GM19238 (cell line): Measurements from ENCODE around the gene TRPM4.
"Not testable (repeated sequence)": the region's sequence is repeated elsewhere in the genome, so short reads cannot be mapped to it uniquely, and the experiment has no call there.

Source experiments
- DNase-seq: peaks from one replicate; pipeline ENCODE4 v3.0.0; 2011; ENCODE audit warnings: low spot score; ENCODE audit not compliant: insufficient read length

TRPM4 gene

DNA sequence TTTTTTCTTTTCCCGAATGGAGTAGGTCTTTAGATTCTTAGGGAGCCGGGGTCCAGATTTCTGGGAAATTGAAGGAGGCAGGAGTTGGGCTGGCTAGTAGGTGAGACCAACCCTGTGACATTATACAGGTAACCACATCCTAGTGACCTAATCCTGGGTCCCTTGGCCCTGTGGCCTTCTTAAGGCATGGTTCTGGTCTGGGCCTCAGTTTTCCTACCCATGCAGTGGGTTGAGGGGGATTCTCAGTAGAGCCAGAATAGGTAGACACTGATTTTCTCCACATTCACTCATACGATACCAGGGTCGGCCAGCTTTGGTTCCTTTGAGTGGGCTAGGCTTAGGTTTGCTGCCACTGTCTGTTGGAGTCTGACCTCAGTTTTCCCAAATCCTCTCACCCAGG, 31.0 kb upstream of the TRPM4 start:
- DNase-seq = no peak

DNA sequence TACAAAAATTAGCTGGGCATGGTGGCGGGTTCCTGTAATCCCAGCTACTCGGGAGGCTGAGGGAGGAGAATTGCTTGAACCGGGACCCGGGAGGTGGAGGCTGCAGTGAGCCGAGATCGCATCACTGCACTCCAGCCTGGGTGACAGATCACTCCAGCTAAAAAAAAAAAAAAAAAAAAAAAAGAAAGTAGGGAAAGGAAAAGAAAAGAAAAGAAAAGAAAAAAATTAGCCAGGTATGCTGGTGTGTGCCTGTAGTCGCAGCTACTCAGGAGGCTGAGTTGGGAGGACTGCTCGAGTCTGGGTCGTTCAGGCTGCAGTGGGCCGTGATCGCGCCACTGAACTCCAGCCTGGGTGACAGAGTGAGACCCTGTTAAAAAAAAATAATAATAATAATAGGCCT, 30.4 kb upstream of the TRPM4 start:
- DNase-seq = not testable (repeated sequence)

DNA sequence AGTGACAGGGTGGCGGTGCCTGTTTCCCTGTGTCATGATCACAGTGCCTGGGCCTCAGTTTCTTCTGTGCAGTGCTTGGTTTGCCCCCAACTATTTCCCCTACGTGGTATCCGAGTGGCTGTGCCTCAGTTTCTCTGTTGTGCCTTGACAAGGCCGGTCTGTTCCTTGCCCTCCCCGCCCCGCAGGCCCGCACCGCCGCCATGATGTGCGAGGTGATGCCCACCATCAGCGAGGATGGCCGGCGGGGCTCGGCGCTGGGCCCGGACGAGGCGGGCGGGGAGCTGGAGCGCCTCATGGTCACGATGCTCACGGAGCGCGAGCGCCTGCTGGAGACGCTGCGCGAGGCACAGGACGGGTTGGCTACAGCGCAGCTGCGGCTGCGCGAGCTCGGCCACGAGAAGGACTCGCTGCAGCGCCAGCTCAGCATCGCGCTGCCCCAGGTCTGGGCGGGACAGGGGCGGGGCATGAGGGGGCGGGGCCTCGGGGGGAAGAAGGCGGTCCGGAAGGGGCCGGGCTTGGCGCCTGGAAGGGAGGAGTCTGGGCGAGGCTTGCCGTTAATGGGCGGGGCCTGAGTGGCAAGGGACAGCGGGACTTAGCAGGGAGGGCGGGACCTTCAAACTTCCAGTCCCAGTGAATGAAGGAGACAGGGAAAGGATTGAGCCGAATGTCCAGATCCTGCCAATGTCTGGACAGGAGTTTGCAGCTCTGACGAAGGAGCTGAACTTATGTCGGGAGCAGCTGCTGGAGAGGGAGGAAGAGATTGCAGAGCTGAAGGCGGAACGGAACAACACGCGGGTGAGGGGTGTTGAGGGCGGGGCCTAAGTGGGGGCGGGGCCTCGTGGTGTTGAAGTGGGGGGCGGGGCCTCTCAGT, 29.7 kb upstream of the TRPM4 start:
- DNase-seq = peak; percentile 95

DNA sequence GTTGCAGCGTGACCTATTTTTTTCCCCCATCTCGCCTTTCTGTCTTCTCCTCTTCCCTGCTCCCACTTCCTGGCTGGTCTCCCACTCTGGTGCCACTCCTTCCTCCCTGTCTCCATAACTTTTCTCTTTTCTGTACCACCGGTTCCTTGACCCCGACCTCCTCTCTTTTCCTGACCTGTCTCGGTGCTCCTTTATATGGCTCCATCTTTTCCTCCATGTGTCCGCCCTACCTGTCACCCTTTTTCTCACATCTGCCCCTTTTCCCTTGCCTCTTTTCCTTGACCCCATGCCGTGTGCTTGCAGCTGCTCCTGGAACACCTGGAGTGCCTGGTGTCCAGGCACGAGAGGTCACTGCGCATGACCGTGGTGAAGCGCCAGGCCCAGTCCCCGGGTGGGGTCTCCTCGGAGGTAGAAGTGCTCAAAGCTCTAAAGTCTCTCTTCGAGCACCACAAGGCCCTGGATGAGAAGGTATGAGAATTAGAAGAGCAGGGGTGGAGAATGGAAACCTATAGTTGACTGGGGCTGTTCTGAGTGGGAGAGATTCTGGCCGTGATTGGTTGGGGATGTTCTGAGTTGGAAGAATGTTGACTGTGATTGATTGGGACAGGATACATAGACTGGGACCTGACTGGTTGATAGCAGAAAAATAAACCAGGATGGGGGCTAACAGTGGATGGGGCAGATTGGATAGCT, 28.9 kb upstream of the TRPM4 start:
- DNase-seq = no peak

DNA sequence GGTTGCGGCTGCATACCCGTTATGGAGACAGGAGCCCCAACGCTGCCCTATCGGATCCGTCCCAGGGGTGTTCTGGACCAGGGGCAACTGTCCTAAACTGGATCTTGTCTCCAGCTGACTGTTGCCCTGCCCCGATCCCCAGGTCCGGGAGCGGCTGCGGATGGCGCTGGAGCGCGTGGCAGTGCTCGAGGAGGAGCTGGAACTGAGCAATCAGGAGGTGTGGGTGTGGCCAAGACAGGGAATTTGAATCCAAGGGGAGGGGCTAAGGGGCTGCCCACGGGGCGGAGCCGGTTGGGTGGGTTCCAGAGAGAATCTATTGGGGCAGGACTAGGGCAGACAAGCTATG, 28.4 kb upstream of the TRPM4 start:
- no peak for DNase-seq

DNA sequence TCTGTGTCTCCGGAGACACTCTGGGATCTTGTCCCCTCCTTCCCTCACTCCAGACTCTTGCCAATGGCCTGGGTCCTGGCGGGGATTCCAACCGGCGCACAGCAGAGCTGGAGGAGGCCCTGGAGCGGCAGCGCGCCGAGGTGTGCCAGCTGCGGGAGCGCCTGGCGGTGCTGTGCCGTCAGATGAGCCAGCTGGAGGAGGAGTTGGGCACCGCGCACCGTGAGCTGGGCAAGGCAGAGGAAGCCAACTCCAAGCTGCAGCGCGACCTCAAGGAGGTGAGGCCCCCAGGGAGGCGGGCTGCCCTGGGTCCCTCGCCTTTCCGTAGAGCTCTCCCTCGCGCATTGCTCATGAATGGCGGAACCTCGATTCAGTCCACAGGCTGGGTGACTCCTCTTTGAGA, 27.3 kb upstream of the TRPM4 start:
- no peak for DNase-seq

DNA sequence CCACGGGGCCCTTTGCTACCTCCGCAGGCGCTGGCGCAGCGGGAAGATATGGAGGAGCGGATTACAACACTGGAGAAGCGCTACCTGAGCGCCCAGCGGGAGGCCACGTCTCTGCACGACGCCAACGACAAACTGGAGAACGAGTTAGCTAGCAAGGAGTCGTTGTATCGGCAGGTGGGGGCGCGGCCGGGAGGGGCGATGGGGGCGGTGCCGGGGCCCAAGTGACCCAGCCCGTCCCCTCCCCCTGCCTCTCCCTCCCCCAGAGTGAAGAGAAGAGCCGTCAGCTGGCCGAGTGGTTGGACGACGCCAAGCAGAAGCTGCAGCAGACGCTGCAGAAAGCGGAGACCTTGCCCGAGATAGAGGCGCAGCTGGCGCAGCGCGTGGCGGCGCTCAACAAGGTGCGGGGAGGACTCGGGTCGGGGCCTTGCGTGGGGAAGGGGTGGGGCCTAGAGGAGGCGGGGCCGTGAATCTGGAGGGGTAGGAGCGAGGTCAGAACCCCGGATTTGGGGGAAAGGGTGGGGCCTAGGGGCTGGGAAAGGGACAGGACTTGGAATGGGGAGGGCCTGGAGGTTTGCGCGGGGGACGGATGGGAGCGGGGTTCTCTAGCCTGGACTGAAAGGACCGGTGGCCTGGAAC, 24.5 kb upstream of the TRPM4 start:
- DNase-seq = no peak

DNA sequence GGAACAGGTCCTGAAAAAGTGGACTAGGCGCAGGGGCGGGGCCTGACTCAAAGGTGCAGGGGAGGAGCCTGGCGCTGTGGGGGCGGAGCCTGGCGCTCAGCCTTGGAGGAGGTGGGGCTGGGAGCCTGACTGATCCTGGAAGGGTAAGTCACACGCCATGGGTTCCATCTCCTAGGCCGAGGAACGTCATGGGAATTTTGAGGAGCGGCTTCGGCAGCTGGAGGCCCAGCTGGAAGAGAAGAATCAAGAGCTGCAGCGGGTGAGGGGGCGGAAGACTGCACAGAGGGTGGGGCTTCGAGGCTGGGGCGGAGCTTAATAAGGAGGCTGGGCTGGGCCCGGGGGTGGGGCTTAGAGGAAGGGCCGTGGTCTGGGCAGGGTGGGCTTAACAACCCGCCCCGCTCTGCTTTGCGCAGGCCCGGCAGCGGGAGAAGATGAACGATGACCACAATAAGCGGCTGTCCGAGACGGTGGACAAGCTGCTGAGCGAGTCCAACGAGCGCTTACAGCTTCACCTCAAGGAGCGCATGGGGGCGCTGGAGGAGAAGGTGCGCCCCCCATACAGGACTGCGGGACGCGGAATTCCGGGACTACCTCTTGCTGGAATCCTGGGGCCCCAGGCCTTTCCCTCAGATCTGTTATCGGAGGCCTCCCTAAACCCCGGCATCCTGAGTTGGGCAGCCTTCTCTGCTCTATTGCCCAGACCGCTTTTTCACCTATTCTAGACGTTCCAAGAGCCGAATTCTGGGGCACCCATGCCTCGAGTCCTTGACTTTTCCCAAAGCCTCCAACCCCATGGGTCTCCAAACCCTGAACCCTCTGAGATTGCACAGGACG, 23.8 kb upstream of the TRPM4 start:
- no peak for DNase-seq

DNA sequence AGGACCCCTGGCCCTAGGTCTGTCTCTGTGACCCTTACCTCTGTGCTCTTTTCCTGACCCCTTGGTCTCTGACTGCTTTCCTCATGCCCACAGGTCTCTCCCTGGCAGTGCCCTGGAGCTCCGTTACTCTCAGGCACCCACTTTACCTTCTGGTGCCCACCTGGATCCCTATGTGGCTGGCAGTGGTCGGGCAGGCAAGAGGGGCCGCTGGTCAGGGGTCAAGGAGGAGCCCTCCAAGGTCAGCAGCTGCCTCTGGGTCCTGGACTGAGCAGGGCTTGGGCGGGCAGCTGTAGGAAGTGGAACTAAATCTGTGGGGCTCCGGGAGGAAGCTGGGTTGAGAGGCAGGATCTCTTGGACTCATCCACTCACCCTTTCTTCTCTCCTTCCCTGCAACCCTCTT, 21.9 kb upstream of the TRPM4 start:
- no peak for DNase-seq

DNA sequence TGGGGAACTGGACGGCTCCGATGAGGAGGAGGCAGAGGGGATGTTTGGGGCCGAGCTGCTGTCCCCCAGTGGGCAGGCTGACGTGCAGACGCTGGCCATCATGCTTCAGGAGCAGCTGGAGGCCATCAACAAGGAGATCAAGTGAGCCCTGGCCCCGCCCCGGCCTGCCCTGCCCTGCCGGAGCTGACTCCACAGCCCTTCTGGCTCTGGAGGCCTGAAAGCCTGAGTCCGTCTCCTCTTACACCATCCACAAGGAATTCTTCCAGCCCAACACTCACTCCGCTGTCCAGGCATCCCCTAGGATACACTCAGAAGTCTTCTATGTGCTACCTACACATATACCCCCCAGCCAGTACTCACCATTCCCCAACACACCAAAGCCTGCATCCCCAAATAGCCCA, 20.8 kb upstream of the TRPM4 start:
- DNase-seq = no peak

DNA sequence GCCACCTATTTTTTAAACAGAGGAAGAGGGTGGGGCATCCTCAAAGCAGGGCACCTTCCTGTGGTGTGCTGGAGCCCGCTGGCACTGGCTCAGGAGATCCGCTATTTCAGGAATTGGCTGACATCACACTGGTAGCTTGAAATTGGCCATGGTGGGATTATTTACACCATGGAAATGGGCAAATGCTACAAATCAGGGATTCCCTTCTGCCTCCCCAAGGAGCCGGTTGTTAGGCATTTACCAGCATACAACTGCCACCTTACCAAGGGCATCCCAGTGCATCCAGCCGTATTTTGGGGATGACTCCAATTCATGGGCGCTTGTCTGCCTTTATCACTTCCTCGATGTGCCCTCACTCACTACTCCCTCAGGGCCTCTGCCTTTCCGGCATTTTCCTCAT, 16.6 kb upstream of the TRPM4 start:
- DNase-seq = no peak

DNA sequence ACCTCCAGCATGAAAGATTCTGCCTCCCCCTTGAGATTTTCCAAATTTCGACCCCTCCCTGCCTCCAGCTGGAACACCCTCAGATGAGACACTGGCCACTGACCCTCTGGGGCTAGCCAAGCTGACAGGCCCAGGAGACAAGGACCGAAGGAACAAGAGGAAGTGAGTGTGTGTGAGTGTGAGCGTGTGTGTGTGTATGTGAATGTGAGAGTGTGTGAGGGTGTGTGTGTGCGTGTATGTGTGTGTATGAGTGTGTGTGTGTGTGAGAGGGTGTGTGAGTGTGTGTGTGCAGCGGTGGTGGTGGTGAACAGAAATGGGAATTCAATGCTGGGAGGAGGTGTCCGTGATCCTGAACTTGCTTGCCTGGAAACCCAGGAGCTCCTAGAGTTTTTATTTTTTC, 16.2 kb upstream of the TRPM4 start:
- DNase-seq = no peak

DNA sequence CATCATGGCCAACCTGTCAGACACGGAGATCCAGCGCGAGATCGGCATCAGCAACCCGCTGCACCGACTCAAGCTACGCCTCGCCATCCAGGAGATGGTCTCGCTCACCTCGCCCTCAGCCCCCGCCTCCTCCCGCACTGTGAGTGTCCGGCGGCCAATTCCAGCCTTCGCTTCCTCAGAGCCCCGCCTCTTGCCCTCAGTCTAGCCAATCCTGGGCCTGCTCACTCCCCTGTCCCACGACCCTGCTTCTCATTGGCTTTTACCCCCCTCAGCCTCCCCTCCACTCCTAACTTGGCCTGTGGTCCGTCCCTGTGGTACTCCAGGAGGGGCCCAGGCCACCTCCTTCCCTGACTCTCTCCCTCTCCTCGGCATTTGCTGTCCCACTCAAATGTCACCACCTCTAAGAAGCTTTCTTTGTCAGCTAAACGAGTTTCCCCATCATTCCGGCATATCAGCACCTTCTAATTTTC, 14.7 kb upstream of the TRPM4 start:
- peak; percentile 76 for DNase-seq

DNA sequence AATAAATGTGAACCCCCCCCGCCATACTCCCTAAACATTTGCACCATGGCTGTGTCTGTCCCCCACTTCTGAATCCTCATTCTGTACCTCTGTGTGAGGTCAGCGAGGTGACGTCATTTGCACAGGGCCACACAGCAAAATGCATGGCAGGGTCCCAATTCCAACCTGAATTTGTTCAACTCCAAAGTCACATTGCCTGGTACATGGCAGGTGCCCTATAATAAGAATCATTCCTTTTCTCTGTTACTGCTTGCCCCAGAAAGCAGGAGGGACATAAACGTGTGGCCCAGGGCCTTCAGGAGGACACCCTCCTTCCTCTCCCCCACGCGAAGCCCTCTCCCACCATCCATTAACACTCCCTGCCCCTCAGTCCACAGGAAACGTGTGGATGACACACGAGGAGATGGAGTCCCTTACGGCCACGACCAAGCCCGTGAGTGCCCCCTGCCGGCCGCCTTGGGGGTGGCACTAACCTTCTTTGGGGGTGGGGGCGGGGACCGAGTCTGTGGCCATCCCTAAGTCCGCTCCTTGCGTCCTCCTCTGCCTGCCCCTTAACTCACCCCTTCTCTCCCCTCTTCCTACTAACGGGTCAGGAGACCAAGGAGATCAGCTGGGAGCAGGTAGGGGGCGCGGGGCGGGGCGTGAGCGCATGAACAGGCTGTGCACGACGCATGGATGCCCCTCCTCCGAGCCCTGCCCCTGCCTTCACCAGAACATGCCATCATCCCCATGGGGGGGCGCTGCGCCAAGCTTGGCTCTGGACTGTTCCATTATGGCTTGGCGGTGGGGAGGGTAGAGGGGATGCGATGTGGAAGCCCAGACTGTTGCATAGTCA, 11.8 kb upstream of the TRPM4 start:
- DNase-seq = peak; percentile 75

DNA sequence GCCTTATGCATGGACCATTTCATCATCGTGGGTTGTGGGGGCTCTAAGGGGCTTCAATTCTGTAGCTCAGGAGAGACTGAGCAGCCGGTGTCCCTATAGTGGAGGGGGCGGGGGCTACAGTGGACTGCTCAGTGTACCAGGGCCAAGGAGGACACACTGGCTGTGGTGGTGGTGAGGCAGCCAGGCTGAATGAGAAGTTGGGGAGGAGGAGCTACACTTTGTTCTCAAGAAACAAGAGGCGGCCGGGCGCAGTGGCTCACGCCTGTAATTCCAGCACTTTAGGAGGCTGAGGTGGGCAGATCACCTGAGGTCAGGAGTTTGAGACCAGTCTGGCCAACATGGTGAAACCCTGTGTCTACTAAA, 11.2 kb upstream of the TRPM4 start:
- not testable (repeated sequence) for DNase-seq

DNA sequence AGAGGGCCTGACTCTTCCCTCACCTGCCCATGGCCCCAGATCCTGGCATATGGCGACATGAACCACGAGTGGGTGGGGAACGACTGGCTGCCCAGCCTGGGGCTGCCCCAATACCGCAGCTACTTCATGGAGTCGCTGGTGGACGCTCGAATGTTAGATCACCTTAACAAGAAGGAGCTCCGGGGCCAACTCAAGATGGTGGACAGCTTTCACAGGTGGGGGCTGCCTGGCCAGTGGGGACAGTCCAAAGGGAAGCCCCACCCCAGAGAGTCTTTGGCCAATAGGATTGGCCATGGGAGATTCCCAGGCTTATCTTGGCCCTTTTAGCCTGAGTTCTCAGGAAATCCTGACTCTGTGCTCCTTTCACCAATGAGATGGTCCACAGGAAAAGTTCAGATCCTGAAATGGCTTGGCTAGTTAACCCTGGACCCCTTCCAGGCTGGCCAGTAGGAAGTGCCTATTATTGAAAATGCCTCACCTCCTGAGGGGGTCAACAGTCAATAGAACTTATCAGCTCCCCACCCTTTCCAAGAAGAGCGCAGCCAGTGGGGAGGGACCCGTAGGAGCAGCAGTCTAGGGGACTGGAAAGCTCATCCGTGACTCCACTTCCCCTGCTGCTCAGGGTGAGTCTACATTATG, 9.4 kb upstream of the TRPM4 start:
- DNase-seq = no peak

DNA sequence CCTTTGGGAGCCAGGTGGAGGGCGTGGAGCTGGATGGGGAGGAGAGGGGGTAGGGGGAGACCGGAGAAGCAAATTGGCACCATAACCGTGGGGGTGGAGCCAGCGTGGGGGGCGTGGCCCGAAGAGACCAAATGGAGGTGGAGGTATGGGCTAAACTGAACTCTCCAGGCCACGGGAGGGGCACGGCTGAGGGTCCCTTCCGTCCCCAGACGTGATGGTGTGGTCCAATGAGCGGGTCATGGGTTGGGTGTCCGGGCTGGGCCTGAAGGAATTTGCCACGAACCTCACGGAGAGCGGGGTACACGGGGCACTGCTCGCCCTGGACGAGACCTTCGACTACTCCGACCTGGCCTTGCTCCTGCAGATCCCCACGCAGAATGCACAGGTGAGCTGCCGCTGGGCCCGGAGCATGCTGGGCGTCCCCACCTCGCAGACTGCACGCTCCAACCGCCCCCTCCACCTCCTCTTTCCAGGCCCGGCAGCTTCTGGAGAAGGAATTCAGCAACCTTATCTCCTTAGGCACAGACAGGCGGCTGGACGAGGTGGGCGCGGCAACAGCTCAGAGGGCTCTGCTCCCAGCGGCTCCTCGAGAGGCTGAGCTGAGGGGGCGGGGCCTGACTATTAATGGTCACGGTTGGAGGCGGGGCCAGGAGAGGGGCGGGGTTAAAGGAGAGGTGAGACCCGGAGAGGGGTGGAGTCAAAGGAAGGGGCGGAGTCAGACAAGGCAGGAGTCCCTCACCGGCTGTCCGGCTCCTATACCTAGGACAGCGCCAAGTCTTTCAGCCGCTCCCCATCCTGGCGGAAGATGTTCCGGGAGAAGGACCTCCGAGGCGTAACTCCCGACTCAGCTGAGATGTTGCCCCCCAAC, 8.6 kb upstream of the TRPM4 start:
- peak; percentile 67 for DNase-seq

DNA sequence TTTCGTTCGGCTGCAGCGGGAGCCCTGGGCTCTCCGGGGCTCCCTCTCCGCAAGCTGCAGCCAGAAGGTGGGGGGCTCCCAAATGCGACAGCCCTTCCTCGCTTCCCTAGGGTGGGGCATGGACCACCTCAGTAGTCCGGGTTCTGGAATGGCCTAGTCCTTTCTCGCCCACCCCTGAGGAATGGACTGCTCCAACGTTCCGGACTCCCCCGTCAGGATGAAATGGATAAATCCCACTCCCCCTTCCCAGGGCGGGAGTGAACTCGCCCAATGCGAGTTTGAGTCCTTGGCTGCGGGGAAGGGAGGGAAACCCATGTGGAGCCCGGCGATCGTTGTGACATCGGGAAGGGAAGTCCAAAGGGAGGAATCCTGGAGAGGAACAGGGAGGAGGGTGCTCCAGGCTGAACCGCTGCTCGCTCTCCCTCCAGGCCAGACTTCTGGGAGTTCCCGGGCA, 7.9 kb upstream of the TRPM4 start:
- DNase-seq = no peak
